ENCODE measurements around the gene GDE1.
"Not testable (repeated sequence)": the region's sequence is repeated elsewhere in the genome, so short reads cannot be mapped to it uniquely, and the experiment has no call there.

Gene GDE1

GRCh38 chr16:19521471-19522396 is at the start of gene GDE1:
Gene GDE1 (minus strand): TSS chr16:19522098. CDS start chr16:19521964, 134 bp downstream.
- no peak for DNase-seq

GRCh38 chr16:19567560-19567959 is 45.7 kb upstream of the GDE1 start:
- no peak for DNase-seq

GRCh38 chr16:19566362-19566761 is 44.5 kb upstream of the GDE1 start:
- DNase-seq, result no peak

DNA sequence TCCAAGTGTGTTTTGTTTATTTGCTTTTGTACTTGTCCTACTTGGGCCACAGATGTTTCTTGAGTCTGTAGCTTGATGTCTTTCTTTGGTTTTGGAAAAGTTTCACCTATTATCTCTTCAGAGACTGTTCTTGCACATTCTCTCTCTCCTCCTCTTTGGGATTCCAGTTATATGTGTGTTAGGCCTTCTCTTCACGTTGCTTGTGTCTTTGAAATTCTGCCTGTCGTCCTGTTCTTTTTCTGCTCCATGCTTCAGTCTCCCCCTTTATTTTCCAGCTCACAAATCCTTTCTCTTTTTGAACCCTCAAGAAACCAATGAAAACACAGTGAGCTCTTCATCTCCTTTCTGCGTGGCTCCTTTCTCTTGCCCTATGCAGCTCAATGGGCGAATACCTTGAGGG is 41.5 kb upstream of the GDE1 start:
- no peak for DNase-seq

- DNase-seq, result no peak
These were observed 38.2 kb upstream of the GDE1 start for GRCh38 chr16:19560078-19560477.

GRCh38 chr16:19559242-19559910 is 37.5 kb upstream of the GDE1 start:
- no peak for DNase-seq

GRCh38 chr16:19555938-19556771 is 34.3 kb upstream of the GDE1 start:
- DNase-seq, result peak; percentile 7

DNA sequence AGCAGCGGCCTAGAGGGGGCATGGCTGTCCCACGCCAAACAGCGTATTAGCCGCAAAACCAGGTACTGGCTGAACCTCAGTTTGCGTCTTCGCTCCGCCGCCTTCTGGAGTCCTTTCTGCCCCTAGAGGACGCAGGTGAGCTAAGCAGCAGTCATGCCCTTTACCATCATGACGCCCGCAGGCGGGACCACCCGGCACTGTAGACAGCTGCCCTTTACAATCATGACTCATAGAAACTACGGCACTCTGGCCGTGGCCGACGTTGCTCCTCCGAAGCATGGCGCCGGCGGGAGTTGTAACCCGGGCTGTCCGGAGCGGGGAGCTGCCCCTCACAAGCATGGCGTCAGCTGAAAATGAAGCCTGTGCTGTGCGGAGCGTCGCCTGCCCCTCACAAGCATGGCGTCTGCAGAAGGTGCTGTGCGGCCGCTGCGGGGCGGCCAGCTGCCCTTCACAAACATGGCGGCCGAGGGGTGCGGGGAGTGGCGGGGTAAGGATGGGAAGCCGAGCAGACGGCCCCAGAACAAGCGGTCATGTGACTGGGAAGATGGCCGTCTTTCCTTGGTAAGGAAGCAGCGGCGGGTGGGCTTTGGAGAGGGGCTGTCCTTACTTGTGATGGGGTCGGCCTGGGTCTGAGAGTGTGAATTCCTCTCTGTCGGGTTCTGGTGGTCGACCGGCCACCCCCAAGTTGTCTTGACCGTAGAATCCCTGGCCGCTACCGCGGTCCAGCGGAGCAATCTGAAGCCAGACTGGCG is 33.5 kb upstream of the GDE1 start, which contains the start of gene VPS35L:
Gene VPS35L, plus strand, starts transcription at position 518 of the 752 bp plus-strand sequence. Its CDS starts 27 bp downstream, at position 545.
- peak; percentile 81 for DNase-seq

DNA sequence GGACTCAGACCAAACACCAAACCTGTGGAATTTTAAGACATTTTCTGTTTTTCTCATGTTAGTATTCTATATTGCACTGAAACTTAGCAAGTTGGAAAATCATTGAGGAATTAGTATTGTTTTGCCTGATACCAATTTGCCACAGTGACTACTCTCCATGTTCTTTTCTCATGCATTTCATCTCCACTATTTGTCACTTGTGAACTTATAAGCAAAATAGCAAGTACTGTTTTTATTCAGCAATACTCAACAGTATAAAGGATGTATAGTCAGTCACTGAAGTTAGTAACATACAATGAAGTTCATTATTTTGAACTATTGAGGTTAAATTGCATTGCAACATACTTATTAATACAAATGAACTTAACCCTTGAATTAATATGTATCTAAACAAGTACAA is 27.8 kb upstream of the GDE1 start:
- DNase-seq, result no peak

DNA sequence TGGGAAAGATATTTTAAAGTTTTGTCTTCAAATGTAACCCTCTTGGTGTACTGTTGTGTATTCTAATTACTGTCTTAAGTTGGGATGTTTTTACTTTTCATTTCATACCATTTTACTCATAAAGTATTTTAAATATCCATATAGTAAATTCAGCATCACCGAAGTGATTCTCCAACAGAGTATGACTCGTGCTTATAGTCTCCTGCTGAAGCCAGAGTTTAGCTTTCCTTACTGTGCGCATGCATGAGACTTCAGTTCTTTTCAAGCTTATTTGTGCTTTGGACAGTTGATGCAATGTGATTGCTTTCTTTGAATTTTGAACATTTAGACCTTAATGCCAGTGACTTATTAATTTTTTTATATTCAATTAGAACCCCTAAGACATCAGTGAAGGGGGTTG is 26.2 kb upstream of the GDE1 start:
- DNase-seq, result no peak

- DNase-seq, result not testable (repeated sequence)
These were observed 21.5 kb upstream of the GDE1 start for GRCh38 chr16:19543278-19543996.

DNA sequence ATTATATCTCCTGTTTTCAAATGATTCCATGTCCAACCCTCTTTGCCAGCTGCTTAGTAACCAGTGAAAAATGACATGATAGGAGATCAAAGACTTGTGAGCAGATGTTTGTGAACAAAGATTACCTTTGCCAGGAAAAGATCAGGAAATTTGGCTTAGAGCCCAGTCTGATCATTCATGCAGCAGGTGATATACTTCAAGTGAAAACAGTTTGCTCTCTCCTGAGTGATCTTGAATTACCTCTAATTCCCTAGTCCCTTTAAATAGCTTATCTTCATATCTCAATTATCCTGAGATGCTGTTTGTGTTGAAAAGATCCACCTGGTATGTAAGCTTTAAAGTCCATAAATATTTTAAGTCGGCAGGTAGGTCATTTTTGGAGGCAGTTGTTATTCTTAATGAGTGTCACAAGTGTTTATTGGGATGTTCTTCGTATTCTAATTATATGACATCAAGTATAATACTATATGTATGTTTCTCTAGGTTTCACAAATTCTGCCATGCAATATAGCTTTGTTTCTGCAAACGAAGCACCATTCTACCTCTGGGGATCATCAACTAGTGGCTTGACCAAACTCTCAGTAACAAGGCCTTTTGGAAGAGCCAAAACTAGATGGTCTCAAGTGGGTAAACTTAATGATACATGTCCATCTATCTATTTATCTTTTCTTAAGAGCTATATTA is 20.4 kb upstream of the GDE1 start:
- no peak for DNase-seq

- no peak for DNase-seq
These were observed 18.5 kb upstream of the GDE1 start for GRCh38 chr16:19540241-19540970.

GRCh38 chr16:19532601-19533000 is 10.7 kb upstream of the GDE1 start:
- no peak for DNase-seq

- no peak for DNase-seq
These were observed 6.8 kb upstream of the GDE1 start for GRCh38 chr16:19528666-19529065.

GRCh38 chr16:19527161-19527560 is 5.3 kb upstream of the GDE1 start:
- no peak for DNase-seq

GRCh38 chr16:19525385-19525723 is 3.5 kb upstream of the GDE1 start:
- no peak for DNase-seq

GRCh38 chr16:19524616-19525384 is 2.9 kb upstream of the GDE1 start:
- no peak for DNase-seq

GRCh38 chr16:19524356-19524615 is 2.4 kb upstream of the GDE1 start:
- no peak for DNase-seq

Data from SIG-M5 (cell line).